CD4-positive, alpha-beta memory T cell (primary cell): Measurements from ENCODE around the gene UQCRH. TPM values are rescaled to one million over a fixed set of nuclear protein-coding genes. Genes with fewer than 3 reads are reported as not detected.

Experiments used
- CTCF ChIA-PET: fragments of 350-600 bp; sonication (Branson Sonifier 250); formaldehyde crosslinking; loops from one replicate; lab custom pipeline; 2021; ENCODE audit warnings: inconsistent platforms; ENCODE audit not compliant: partially characterized antibody; lab: Charles Lee
- POLR2A ChIA-PET: fragments of 350-600 bp; sonication (Branson Sonifier 250); formaldehyde crosslinking; loops from one replicate; lab custom pipeline; 2021; ENCODE audit not compliant: partially characterized antibody; lab: Charles Lee
- DNase-seq, 5 donors: peaks; one replicate each; pipeline versions ENCODE4 v3.0.0 to v3.0.0-alpha.2; 2020 to 2022; ENCODE audit warnings: mixed read lengths in 1 of 5
- H3K27ac ChIP-seq: one replicate; pipeline ENCODE4 v1.7.0; 2013; ENCODE audit warnings: low read depth, low read length
- H3K27me3 ChIP-seq: 2 replicates; pipeline ENCODE4 v1.7.0; 2013; ENCODE audit warnings: mild to moderate bottlenecking, low read length, moderate library complexity; ENCODE audit not compliant: insufficient read depth
- H3K36me3 ChIP-seq: 2 replicates; pipeline ENCODE4 v1.7.0; 2013; ENCODE audit warnings: mild to moderate bottlenecking, low read length, moderate library complexity; ENCODE audit not compliant: insufficient read depth
- H3K4me1 ChIP-seq: 2 replicates; pipeline ENCODE4 v1.7.0; 2013; ENCODE audit warnings: mild to moderate bottlenecking, low read length, moderate library complexity; ENCODE audit not compliant: insufficient read depth
- H3K4me3 ChIP-seq, 2 donors: one replicate each; pipeline ENCODE4 v1.7.0; 2013; ENCODE audit warnings: low read length in 2 of 2, mild to moderate bottlenecking in 1 of 2
- H3K9me3 ChIP-seq, 2 donors: one replicate each; pipeline ENCODE4 v1.7.0; 2013; ENCODE audit warnings: low read length in 2 of 2, control low read depth in 1 of 2; ENCODE audit not compliant: control insufficient read depth in 1 of 2
- H3K27ac Mint-ChIP-seq, 7 donors: one replicate each; pipeline ENCODE4 v1.8.0; 2020 to 2021; ENCODE audit warnings: mixed read lengths in 7 of 7, mild to moderate bottlenecking in 6 of 7, inconsistent platforms in 3 of 7, moderate library complexity in 3 of 7
- H3K27me3 Mint-ChIP-seq, 2 donors: one replicate each; pipeline ENCODE4 v1.8.0; 2020 to 2021; ENCODE audit warnings: mixed read lengths in 2 of 2
- H3K36me3 Mint-ChIP-seq, 2 donors: one replicate each; pipeline ENCODE4 v1.8.0; 2020 to 2021; ENCODE audit warnings: mixed read lengths in 2 of 2, inconsistent platforms in 1 of 2, mild to moderate bottlenecking in 1 of 2
- H3K4me1 Mint-ChIP-seq, 4 donors: one replicate each; pipeline ENCODE4 v1.8.0; 2020 to 2021; ENCODE audit warnings: mixed read lengths in 4 of 4, mild to moderate bottlenecking in 1 of 4
- H3K4me3 Mint-ChIP-seq, 8 donors: one replicate each; pipeline ENCODE4 v1.8.0; 2020 to 2021; ENCODE audit warnings: mixed read lengths in 8 of 8, mild to moderate bottlenecking in 7 of 8, moderate library complexity in 6 of 8, inconsistent platforms in 3 of 8
- H3K9me3 Mint-ChIP-seq, 8 donors: one replicate each; pipeline ENCODE4 v1.8.0; 2020 to 2021; ENCODE audit warnings: mixed read lengths in 8 of 8, mild to moderate bottlenecking in 5 of 8, inconsistent platforms in 3 of 8, moderate library complexity in 1 of 8
- intact Hi-C: fragments of 100-400 bp; cut with micrococcal nuclease; formaldehyde crosslinking; loops from one replicate; pipeline ENCODE4 v1.15.1; 2023
- polyA plus RNA-seq, 2 donors: library from polyadenylated mRNA; unstranded; fragments of 300-500 nt; fragmentation: Illumina TruSeq; gene quantifications; one replicate each; pipeline ENCODE4 v1.2.3, GENCODE V29; 2021
- total RNA-seq, 2 experiments: library from RNA; stranded (reverse); gene quantifications; one replicate each; pipeline ENCODE4 v1.2.3, GENCODE V29; 2021

UQCRH gene
- total and polyA plus RNA-seq, 4 experiments from 2014 or later: 123 to 272 (median 189) TPM

DNA sequence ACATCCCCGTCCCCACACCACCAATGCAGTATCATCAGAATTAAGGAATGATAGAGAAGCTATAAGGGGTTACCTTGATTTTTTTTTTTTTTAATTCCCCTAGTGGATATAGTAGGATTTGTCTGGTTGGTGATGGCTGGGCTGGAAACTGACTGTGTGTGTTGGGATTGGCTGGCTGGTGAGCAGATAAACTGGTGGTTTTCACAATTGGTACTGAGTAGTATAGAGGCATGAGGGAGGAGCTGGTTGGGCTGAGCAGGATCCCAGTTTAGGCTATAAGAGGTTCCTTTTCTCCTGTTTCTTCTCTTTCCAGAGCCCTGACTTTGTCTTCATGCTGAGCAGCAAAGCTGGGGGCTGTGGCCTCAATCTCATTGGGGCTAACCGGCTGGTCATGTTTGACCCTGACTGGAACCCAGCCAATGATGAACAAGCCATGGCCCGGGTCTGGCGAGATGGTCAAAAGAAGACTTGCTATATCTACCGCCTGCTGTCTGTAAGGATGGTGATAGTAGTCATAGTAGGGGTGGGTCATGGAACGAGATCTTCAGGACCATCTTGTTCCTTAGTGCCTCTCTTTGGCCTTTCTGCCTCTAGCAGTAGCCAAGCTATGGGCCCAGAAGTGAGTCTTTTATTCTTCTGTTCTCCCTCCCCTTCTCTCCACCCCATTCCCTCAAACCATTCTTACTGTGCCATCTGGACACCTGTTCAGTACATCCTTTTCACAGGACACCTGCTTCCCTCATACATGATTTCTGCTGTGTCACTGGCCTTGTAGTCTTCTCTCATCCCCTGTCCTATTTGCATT, 29.1 kb upstream of the UQCRH start:
- no peaks in the 10 kb centered on the region for H3K27me3 ChIP-seq
- Mint-ChIP-seq H3K4me3 (no peak overlapping the region), H3K9me3 (no peaks in the 10 kb centered on the region), H3K36me3 (peaks cover 0 to 10% of the 10 kb centered on the region in 2 donors), H3K27me3 (no peaks in the 10 kb centered on the region), H3K4me1 (peaks cover 0 to 1% (median 0%) of the 10 kb centered on the region in 4 donors), H3K27ac (peak overlapping the region in 2 of 7 donors; percentile 35 to 40)
- ChIA-PET CTCF (interaction anchor here (1.6 kb wide), 1 partner anchor 51 kb away, joined by 4 read pairs; no protein-coding TSS in a partner anchor), POLR2A (interaction anchor here (0.7 kb wide), 1 partner anchor 20 kb away, joined by 3 read pairs; no protein-coding TSS in a partner anchor)
- no peaks in the 10 kb centered on the region for H3K9me3 ChIP-seq
- no peak for DNase-seq
- no peak overlapping the region for H3K4me3 ChIP-seq
- no peaks in the 10 kb centered on the region for H3K4me1 ChIP-seq
- H3K36me3 ChIP-seq: peaks cover 6% of the 10 kb centered on the region
- intact Hi-C loops: no loop called here
- no peak overlapping the region for H3K27ac ChIP-seq

DNA sequence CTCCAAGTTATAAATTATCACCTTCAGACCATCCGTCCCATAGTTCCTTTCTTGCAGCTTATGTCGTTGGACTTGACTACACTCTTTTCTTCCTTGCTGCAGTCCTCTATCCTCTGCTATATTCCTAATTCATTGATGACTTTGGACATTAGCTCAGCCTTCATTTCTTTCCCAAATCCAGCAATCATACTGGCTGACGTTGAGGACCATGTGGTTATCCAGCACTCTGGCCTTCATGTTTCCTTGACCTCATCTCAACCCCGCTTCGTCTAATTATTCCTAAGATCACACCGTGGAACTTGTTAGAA, 28.5 kb upstream of the UQCRH start:
- POLR2A ChIA-PET: no interaction called here
- no peaks in the 10 kb centered on the region for H3K4me1 ChIP-seq
- no peaks in the 10 kb centered on the region for H3K27me3 ChIP-seq
- H3K27me3 Mint-ChIP-seq: no peaks in the 10 kb centered on the region
- H3K27ac Mint-ChIP-seq: no peak overlapping the region
- H3K27ac ChIP-seq: no peak overlapping the region
- peaks cover 6% of the 10 kb centered on the region for H3K36me3 ChIP-seq
- no peaks in the 10 kb centered on the region for H3K9me3 ChIP-seq
- H3K4me3 Mint-ChIP-seq: no peak overlapping the region
- CTCF ChIA-PET: no interaction called here
- DNase-seq: no peak
- no peaks in the 10 kb centered on the region for H3K9me3 Mint-ChIP-seq
- no peak overlapping the region for H3K4me3 ChIP-seq
- peaks cover 0 to 16% of the 10 kb centered on the region in 2 donors for H3K36me3 Mint-ChIP-seq
- peaks cover 0 to 1% (median 0%) of the 10 kb centered on the region in 4 donors for H3K4me1 Mint-ChIP-seq
- intact Hi-C loops: no loop called here

DNA sequence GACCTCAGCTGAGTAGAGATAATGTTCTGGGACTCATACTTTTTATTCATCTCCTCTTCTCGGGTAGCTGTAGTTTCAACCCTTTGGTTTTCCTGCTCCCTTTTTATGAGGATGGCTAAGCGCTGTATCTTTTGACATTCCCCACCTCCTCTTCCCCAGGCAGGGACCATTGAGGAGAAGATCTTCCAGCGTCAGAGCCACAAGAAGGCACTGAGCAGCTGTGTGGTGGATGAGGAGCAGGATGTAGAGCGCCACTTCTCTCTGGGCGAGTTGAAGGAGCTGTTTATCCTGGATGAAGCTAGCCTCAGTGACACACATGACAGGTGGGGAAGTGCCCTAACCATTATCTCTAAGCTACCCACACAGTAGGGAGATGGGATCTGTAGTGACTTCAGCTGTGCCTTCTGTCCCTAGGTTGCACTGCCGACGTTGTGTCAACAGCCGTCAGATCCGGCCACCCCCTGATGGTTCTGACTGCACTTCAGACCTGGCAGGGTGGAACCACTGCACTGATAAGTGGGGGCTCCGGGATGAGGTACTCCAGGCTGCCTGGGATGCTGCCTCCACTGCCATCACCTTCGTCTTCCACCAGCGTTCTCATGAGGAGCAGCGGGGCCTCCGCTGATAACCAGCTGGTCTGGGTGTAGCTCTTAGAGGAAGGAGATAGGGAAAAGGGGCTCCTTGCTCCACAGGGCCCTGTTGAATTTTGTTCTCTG, 25.7 kb upstream of the UQCRH start:
- Histone ChIP-seq H3K4me3 (no peak overlapping the region), H3K9me3 (no peaks in the 10 kb centered on the region), H3K36me3 (peaks cover 12% of the 10 kb centered on the region), H3K27me3 (no peaks in the 10 kb centered on the region), H3K4me1 (no peaks in the 10 kb centered on the region), H3K27ac (no peak overlapping the region)
- intact Hi-C loops: no loop called here
- Mint-ChIP-seq H3K4me1 (peaks cover 0 to 1% (median 0%) of the 10 kb centered on the region in 4 donors), H3K9me3 (no peaks in the 10 kb centered on the region), H3K27me3 (no peaks in the 10 kb centered on the region), H3K36me3 (peaks cover 11 to 30% of the 10 kb centered on the region in 2 donors), H3K4me3 (no peak overlapping the region), H3K27ac (no peak overlapping the region)
- DNase-seq: no peak
- POLR2A ChIA-PET: interaction anchor here (1.6 kb wide), 1 partner anchor 26 kb away, joined by 5 read pairs; the partner anchor contains the start of genes LRRC41 and UQCRH
- CTCF ChIA-PET: interaction anchor here (1.1 to 1.3 kb wide), 2 partner anchors 12 to 34 kb away, joined by 3 read pairs; no protein-coding TSS in a partner anchor

DNA sequence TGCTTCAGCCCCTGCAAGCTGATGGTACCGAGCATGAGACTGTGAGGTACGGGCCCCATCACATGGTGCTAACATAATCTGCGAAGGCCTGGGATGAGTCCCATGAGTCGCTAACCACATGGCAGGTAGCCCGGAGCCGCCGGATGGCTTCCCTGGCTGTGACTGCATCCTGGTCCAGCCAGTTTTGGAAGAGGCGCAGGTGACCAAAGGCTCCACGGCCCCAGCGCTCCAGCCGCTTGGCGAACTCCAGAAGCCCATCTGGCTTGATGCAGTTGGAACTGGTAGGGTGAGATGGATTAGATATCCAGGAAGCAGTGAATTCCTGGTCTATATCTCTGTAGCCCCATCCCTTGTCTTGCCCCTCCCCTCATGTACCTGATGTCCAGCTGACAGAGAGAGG, 24.7 kb upstream of the UQCRH start:
- Mint-ChIP-seq H3K9me3 (no peaks in the 10 kb centered on the region), H3K36me3 (peaks cover 18 to 35% of the 10 kb centered on the region in 2 donors), H3K27ac (no peak overlapping the region), H3K27me3 (no peaks in the 10 kb centered on the region), H3K4me1 (peaks cover 0 to 1% (median under 1%) of the 10 kb centered on the region in 4 donors), H3K4me3 (no peak overlapping the region)
- no peaks in the 10 kb centered on the region for H3K27me3 ChIP-seq
- no peak overlapping the region for H3K27ac ChIP-seq
- ChIA-PET POLR2A (no interaction called here), CTCF (no interaction called here)
- peaks cover 12% of the 10 kb centered on the region for H3K36me3 ChIP-seq
- no peak overlapping the region for H3K4me3 ChIP-seq
- no peaks in the 10 kb centered on the region for H3K9me3 ChIP-seq
- no peak for DNase-seq
- no peaks in the 10 kb centered on the region for H3K4me1 ChIP-seq
- intact Hi-C loops: no loop called here

DNA sequence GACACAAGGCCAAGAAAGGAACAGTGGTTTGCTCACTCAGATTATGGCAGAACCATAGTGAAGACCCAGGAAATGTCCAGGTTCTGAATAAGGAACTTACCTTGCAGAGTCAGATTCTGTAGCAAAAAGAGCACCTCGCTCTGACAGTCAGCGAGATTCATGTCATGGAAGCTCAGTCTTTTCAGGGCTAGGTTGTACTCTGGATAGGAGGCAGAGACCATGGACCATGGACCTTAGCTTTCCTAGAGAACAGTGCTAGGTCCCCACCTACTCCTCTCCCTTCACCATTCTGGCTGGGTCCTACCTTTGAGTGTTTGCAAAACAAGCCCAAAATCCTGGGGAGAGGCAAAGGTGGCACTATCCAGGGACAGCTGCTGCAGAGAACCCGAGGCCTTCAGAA, 23.4 kb upstream of the UQCRH start:
- no peak overlapping the region for H3K4me3 Mint-ChIP-seq
- intact Hi-C loops: no loop called here
- no peaks in the 10 kb centered on the region for H3K27me3 Mint-ChIP-seq
- no peaks in the 10 kb centered on the region for H3K9me3 Mint-ChIP-seq
- H3K36me3 ChIP-seq: peaks cover 12% of the 10 kb centered on the region
- no peaks in the 10 kb centered on the region for H3K27me3 ChIP-seq
- no peaks in the 10 kb centered on the region for H3K4me1 ChIP-seq
- ChIA-PET CTCF (no interaction called here), POLR2A (no interaction called here)
- no peak overlapping the region for H3K27ac Mint-ChIP-seq
- DNase-seq: no peak
- peaks cover 21 to 47% of the 10 kb centered on the region in 2 donors for H3K36me3 Mint-ChIP-seq
- H3K27ac ChIP-seq: no peak overlapping the region
- peaks cover 0 to 1% (median under 1%) of the 10 kb centered on the region in 4 donors for H3K4me1 Mint-ChIP-seq
- no peaks in the 10 kb centered on the region for H3K9me3 ChIP-seq
- H3K4me3 ChIP-seq: no peak overlapping the region

DNA sequence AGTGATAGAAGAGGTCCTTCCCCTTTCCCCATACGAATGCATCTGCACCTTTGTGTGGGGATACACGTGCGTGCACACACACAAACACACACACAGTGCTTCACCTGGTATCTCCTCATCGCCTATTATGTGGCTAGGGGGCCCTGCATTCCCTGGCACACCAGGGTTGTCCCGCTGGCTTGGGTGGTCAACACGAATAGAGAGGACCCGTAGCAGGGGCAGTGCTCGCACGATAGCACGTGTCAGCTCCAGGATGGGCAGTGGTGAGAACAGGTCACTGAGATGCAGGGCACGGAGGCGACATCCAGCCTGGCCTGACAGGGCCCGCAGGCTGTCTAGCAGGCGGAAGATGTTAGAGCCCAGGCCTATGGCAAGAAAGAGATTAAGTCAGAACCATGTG, 22.5 kb upstream of the UQCRH start:
- Mint-ChIP-seq H3K4me3 (no peak overlapping the region), H3K9me3 (no peaks in the 10 kb centered on the region), H3K27me3 (no peaks in the 10 kb centered on the region), H3K4me1 (peaks cover 0 to 2% (median 1%) of the 10 kb centered on the region in 4 donors), H3K36me3 (peaks cover 21 to 51% of the 10 kb centered on the region in 2 donors), H3K27ac (peak overlapping the region in 3 of 7 donors; percentile 15 to 37 (median 25))
- H3K36me3 ChIP-seq: peaks cover 12% of the 10 kb centered on the region
- ChIA-PET CTCF (no interaction called here), POLR2A (no interaction called here)
- H3K4me3 ChIP-seq: no peak overlapping the region
- no peaks in the 10 kb centered on the region for H3K4me1 ChIP-seq
- no peaks in the 10 kb centered on the region for H3K27me3 ChIP-seq
- no peak overlapping the region for H3K27ac ChIP-seq
- no peaks in the 10 kb centered on the region for H3K9me3 ChIP-seq
- intact Hi-C loops: no loop called here
- DNase-seq: no peak

DNA sequence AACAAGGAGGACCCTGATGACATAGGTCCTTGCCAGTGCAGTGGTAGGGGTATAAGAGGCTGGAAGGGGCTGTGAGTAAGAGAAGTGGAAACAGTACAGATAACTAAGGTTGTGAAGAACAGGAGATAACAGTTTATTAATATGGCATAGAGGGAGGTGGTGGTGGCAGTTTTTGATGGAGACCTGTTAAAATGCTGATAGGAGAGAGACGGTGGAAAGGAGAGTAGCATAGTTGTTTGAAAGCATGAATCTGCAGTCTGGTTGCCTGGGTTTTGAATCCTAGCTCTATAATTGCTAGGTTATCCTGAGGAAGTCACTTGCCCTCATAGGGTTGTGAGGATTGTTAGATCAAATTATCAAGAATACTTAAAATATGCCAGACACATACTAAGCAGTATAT, 19.4 kb upstream of the UQCRH start:
- Histone ChIP-seq H3K4me1 (no peaks in the 10 kb centered on the region), H3K36me3 (peaks cover 11% of the 10 kb centered on the region), H3K4me3 (no peak overlapping the region), H3K27me3 (no peaks in the 10 kb centered on the region), H3K9me3 (no peaks in the 10 kb centered on the region), H3K27ac (no peak overlapping the region)
- ChIA-PET CTCF (interaction anchor here (2.7 kb wide), 1 partner anchor 64 kb away, joined by 13 read pairs; no protein-coding TSS in a partner anchor), POLR2A (no interaction called here)
- Mint-ChIP-seq H3K36me3 (peaks cover 29 to 51% of the 10 kb centered on the region in 2 donors), H3K9me3 (no peaks in the 10 kb centered on the region), H3K4me1 (peaks cover 4 to 14% (median 5%) of the 10 kb centered on the region in 4 donors), H3K27me3 (no peaks in the 10 kb centered on the region), H3K27ac (peak overlapping the region in 1 of 7 donors; percentile 43), H3K4me3 (no peak overlapping the region)
- DNase-seq: no peak
- intact Hi-C loops: no loop called here
